GM19468 (cell line): ENCODE data around the gene CMTM4.
"Not testable (repeated sequence)": the region's sequence is repeated elsewhere in the genome, so short reads cannot be mapped to it uniquely, and the experiment has no call there.

Source experiments
- ATAC-seq: cut with Tn5 transposase; IDR thresholded peaks from one replicate; pipeline ENCODE4 v1.9.1; 2021; ENCODE audit warnings: mild to moderate bottlenecking, moderate library complexity, moderate number of reproducible peaks; ENCODE audit not compliant: unreplicated experiment; ENCODE audit errors: extremely low read depth

CMTM4 gene

GRCh38 chr16:66706506-66706880 is 9.9 kb upstream of the CMTM4 start:
- ATAC-seq, result no peak

GRCh38 chr16:66705790-66706505 is 9.4 kb upstream of the CMTM4 start:
- ATAC-seq, result no peak

GRCh38 chr16:66703406-66704215 is 7.1 kb upstream of the CMTM4 start:
- ATAC-seq, result no peak

GRCh38 chr16:66701516-66701915 is 5.0 kb upstream of the CMTM4 start:
- ATAC-seq, result no peak

- no peak for ATAC-seq
These were observed 4.5 kb upstream of the CMTM4 start for GRCh38 chr16:66701026-66701425.

GRCh38 chr16:66699898-66700297 is 3.4 kb upstream of the CMTM4 start:
- ATAC-seq, result no peak

GRCh38 chr16:66698046-66698445 is 1.5 kb upstream of the CMTM4 start:
- ATAC-seq, result no peak

GRCh38 chr16:66695935-66696668 is 441 bp downstream of the CMTM4 start:
- peak; percentile 22 for ATAC-seq

- no peak for ATAC-seq
These were observed 1.0 kb downstream of the CMTM4 start for GRCh38 chr16:66695471-66695934.

- no peak for ATAC-seq
These were observed 3.4 kb downstream of the CMTM4 start for GRCh38 chr16:66693149-66693548.

- no peak for ATAC-seq
These were observed 4.2 kb downstream of the CMTM4 start for GRCh38 chr16:66692341-66692740.

- no peak for ATAC-seq
These were observed 5.3 kb downstream of the CMTM4 start for GRCh38 chr16:66691234-66691633.

GRCh38 chr16:66690106-66690847 is 6.3 kb downstream of the CMTM4 start:
- ATAC-seq, result no peak

- ATAC-seq, result no peak
These were observed 7.3 kb downstream of the CMTM4 start for GRCh38 chr16:66689282-66689681.

- no peak for ATAC-seq
These were observed 8.5 kb downstream of the CMTM4 start for GRCh38 chr16:66687906-66688625.

- ATAC-seq, result not testable (repeated sequence)
These were observed 10.9 kb downstream of the CMTM4 start for GRCh38 chr16:66685501-66686115.

- ATAC-seq, result no peak
These were observed 14.3 kb downstream of the CMTM4 start for GRCh38 chr16:66682271-66682670.

GRCh38 chr16:66681676-66682075 is 14.9 kb downstream of the CMTM4 start:
- ATAC-seq, result no peak

- ATAC-seq, result no peak
These were observed 18.2 kb downstream of the CMTM4 start for GRCh38 chr16:66678337-66678736.
